Endothelial cell of umbilical vein (primary cell): ENCODE data around the gene COLGALT1. TPM values are rescaled to one million over a fixed set of nuclear protein-coding genes. Genes with fewer than 3 reads are reported as not detected.

Experiments
- BruUV-seq: library from RNA; stranded (reverse); fragments of 400-500 nt; replicated peaks from 2 replicates; lab custom pipeline; 2021; lab: Mats Ljungman, UMichigan
- CTCF ChIA-PET: fragments of 300-600, 350-600 bp; sonication (Branson Sonifier 250); formaldehyde crosslinking; loops from one replicate; lab custom pipeline; 2021; ENCODE audit warnings: antibody characterized with exemption, inconsistent platforms; lab: Charles Lee
- POLR2A ChIA-PET: fragments of 300-600, 350-600 bp; sonication (Branson Sonifier 250); formaldehyde crosslinking; loops from one replicate; lab custom pipeline; 2021; ENCODE audit warnings: antibody characterized with exemption, inconsistent platforms; lab: Charles Lee
- DNase-seq: peaks from one replicate; pipeline ENCODE4 v3.0.0-alpha.2; 2011; ENCODE audit warnings: low read depth, low spot score
- FAIRE-seq: peaks from 2 replicates; lab custom pipeline; 2011; peaks lifted over from hg19 to GRCh38; lab: Jason Lieb, UNC
- H2AFZ ChIP-seq: 2 replicates; pipeline ENCODE4 v1.6.0; 2012; ENCODE audit warnings: low read depth, low read length, control low read depth, inconsistent platforms
- H3K27ac ChIP-seq: 2 replicates; pipeline ENCODE4 v1.5.1; 2011; ENCODE audit warnings: low read depth, mild to moderate bottlenecking, control low read depth, low read length, moderate library complexity; ENCODE audit not compliant: insufficient read depth
- H3K27me3 ChIP-seq, 2 experiments: 2 replicates each; pipeline versions ENCODE4 v1.6.0 to v1.6.1; 2011; ENCODE audit warnings: low read length in 2 of 2, mixed read lengths in 1 of 2; ENCODE audit not compliant: control insufficient read depth in 2 of 2, insufficient read depth in 2 of 2
- H3K36me3 ChIP-seq, 2 experiments: 2 replicates in 1 of 2; 3 replicates in 1 of 2; pipeline ENCODE4 v1.5.1; 2011; ENCODE audit warnings: low read length in 2 of 2, mild to moderate bottlenecking in 1 of 2, moderate library complexity in 1 of 2; ENCODE audit not compliant: control insufficient read depth in 2 of 2, insufficient read depth in 2 of 2; ENCODE audit errors: extremely low read depth in 1 of 2
- H3K4me1 ChIP-seq: 3 replicates; pipeline ENCODE4 v1.5.1; 2011; ENCODE audit warnings: mild to moderate bottlenecking, low read length; ENCODE audit not compliant: control insufficient read depth, insufficient read depth; ENCODE audit errors: extremely low read depth
- H3K4me2 ChIP-seq: 2 replicates; pipeline ENCODE4 v1.6.1; 2011; ENCODE audit warnings: low read length, control low read depth, mixed read lengths; ENCODE audit not compliant: insufficient read depth
- H3K4me3 ChIP-seq, 3 experiments: fragments of 200-600 bp in 1 of 3; sonication (generic), shearing (Covaris generic) in 1 of 3; replicated peaks in 1 of 3; 2 replicates each; pipeline ENCODE4 v1.5.1; 2011 to 2016; ENCODE audit warnings: control low read depth in 3 of 3, low read length in 3 of 3, mild to moderate bottlenecking in 2 of 3, inconsistent platforms in 1 of 3, low read depth in 1 of 3, moderate library complexity in 1 of 3; ENCODE audit not compliant: insufficient read depth in 1 of 3
- H3K79me2 ChIP-seq: 2 replicates; pipeline ENCODE4 v1.6.0; 2012; ENCODE audit warnings: low read length, inconsistent platforms; ENCODE audit not compliant: control insufficient read depth, insufficient read depth
- H3K9ac ChIP-seq: replicated peaks from 2 replicates; pipeline ENCODE3; 2011; ENCODE audit warnings: low read length, control low read depth; ENCODE audit not compliant: insufficient read depth; ENCODE audit errors: extremely low read depth
- H3K9me1 ChIP-seq: replicated peaks from 3 replicates; pipeline ENCODE4 v1.6.0; 2011; ENCODE audit warnings: mild to moderate bottlenecking, low read length; ENCODE audit not compliant: control insufficient read depth, insufficient read depth; ENCODE audit errors: extremely low read depth
- H3K9me3 ChIP-seq: replicated peaks from 2 replicates; pipeline ENCODE4 v1.5.1; 2012; ENCODE audit warnings: low read length, inconsistent platforms; ENCODE audit not compliant: control insufficient read depth, insufficient read depth
- H4K20me1 ChIP-seq: replicated peaks from 2 replicates; pipeline ENCODE3; 2011; ENCODE audit warnings: mild to moderate bottlenecking, low read length; ENCODE audit not compliant: control insufficient read depth, insufficient read depth; ENCODE audit errors: extremely low read depth
- CTCF ChIP-seq, 2 donors: IDR thresholded peaks; 1 replicate in 1 of 2; 2 replicates in 1 of 2; pipeline ENCODE4 v1.5.1; 2011; ENCODE audit warnings: low read length in 2 of 2, mild to moderate bottlenecking in 2 of 2, moderate library complexity in 2 of 2, control low read depth in 1 of 2, inconsistent platforms in 1 of 2, low read depth in 1 of 2; ENCODE audit not compliant: insufficient read depth in 1 of 2; ENCODE audit errors: extremely low read depth in 1 of 2
- EZH2 ChIP-seq: IDR thresholded peaks from 2 replicates; pipeline ENCODE4 v1.6.1; 2012; ENCODE audit warnings: borderline replicate concordance, low read depth, mild to moderate bottlenecking, moderate library complexity, low read length, inconsistent platforms; ENCODE audit not compliant: severe bottlenecking
- FOS ChIP-seq: IDR thresholded peaks from 2 replicates; pipeline ENCODE4 v1.6.1; 2011; ENCODE audit warnings: mild to moderate bottlenecking, low read length, moderate library complexity, borderline replicate concordance; ENCODE audit not compliant: insufficient read depth
- JUN ChIP-seq: IDR thresholded peaks from 2 replicates; pipeline ENCODE4 v1.6.1; 2011; ENCODE audit warnings: borderline replicate concordance, low read depth; ENCODE audit not compliant: insufficient read length, insufficient read depth
- MAX ChIP-seq: IDR thresholded peaks from 2 replicates; pipeline ENCODE4 v1.6.1; 2011; ENCODE audit not compliant: insufficient read depth, insufficient read length
- MYC ChIP-seq: IDR thresholded peaks from one replicate; pipeline ENCODE4 v1.6.1; 2011; ENCODE audit warnings: mild to moderate bottlenecking, low read depth, low read length
- POLR2A ChIP-seq: IDR thresholded peaks from 2 replicates; pipeline ENCODE4 v1.6.1; 2012; ENCODE audit warnings: low read depth, mild to moderate bottlenecking, control low read depth, low read length
- POLR2AphosphoS5 ChIP-seq: IDR thresholded peaks from 2 replicates; pipeline ENCODE4 v1.6.1; 2012; ENCODE audit warnings: low read depth, mild to moderate bottlenecking, control low read depth, low read length, moderate library complexity; ENCODE audit not compliant: insufficient read depth
- dilution Hi-C: fragments of 300-500 bp; cut with MboI; formaldehyde crosslinking; loops from one replicate; pipeline ENCODE4 v1.15.0; 2019; ENCODE audit warnings: low sequenced_read_pairs; ENCODE audit not compliant: extremely low pct_ligation_motif_present
- intact Hi-C: fragments of 100-400 bp; cut with micrococcal nuclease; formaldehyde crosslinking; loops from one replicate; pipeline ENCODE4 v1.10.0; 2022
- polyA plus RNA-seq, 4 experiments: library from polyadenylated mRNA; depleted of rRNA in 3 of 4; stranded (reverse) in 3 of 4; unstranded in 1 of 4; fragments of >200 nt; gene quantifications; 2 replicates each; pipeline versions ENCODE4 v1.2.1 to v1.2.3, GENCODE V29; 2011 to 2012; ENCODE audit warnings: missing spikeins in 1 of 4
- total RNA-seq: library from RNA; stranded (reverse); gene quantifications from 2 replicates; pipeline ENCODE4 v1.2.3, GENCODE V29; 2021

Gene COLGALT1
- total and polyA plus RNA-seq, 2 donors (not counting 3 experiments of a cell fraction or from before 2014, with no cell fraction given) = 263 to 355 TPM

DNA sequence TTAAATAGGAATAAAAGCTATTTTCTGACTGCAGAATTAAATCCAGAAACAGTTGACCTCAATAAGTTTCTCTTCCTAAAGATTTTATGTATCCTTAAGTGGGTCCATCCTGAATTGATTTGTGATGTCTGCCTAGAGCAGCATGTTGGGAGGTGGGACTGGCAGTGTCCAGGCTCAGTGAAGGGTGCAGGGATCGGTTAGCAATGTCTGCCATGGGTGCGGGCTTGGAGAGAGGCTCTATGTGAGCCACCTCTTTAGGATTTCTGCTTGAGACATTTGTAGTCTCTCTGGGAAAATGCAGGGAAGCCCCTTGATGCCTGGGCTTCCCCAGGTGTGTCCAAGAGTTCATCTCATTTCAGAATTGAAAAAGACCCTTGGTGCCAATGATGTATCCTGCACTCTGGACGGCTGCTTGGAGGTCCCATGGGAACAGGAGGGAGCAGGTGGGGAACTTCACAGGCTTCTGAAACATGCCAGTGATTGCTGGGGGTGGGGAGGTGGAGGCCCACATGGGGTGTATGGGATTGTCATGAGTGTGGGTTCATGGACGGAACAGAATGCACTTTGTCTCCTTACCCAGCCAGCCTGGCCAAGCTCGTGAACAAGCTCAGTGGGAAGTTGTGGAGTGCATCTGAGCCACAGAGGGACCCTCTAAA is 6.2 kb upstream of the COLGALT1 start:
- Histone ChIP-seq H4K20me1 (no peaks in the 10 kb centered on the region), H3K9me1 (no peaks in the 10 kb centered on the region), H3K27me3 (no peaks in the 10 kb centered on the region), H3K4me3 (no peak overlapping the region), H3K27ac (no peak overlapping the region), H2AFZ (no peak overlapping the region), H3K79me2 (no peaks in the 10 kb centered on the region), H3K36me3 (no peaks in the 10 kb centered on the region), H3K4me2 (no peak overlapping the region), H3K9me3 (no peaks in the 10 kb centered on the region), H3K4me1 (peaks cover 14% of the 10 kb centered on the region), H3K9ac (no peak overlapping the region)
- BruUV-seq = no TSS peak
- DNase-seq (no peak), FAIRE-seq (no peak)
- ChIA-PET POLR2A (interaction anchor here (0.7 kb wide), 1 partner anchor 732 kb away, joined by 3 read pairs; the partner anchor contains the start of gene JUND), CTCF (interaction anchor here (0.6 to 1.1 kb wide), 3 partner anchors 8 to 209 kb away, joined by 3 to 4 read pairs (median 4); partner anchors contain the start of gene CCDC194)
- dilution Hi-C loops (no loop called here), intact Hi-C loops (no loop called here)
- TF ChIP-seq CTCF (IDR thresholded peaks at IDR 0.05; ENCODE audit: extremely low read depth in 1 of 2, insufficient read depth in 1 of 2, low read depth in 1 of 2, low read length in 2 of 2) (no peak), FOS (no peak), MYC (no peak), POLR2AphosphoS5 (no peak), EZH2 (no peak), MAX (no peak), JUN (no peak), POLR2A (no peak)
